ENCODE results near the gene MACROD2.

Gene MACROD2

DNA sequence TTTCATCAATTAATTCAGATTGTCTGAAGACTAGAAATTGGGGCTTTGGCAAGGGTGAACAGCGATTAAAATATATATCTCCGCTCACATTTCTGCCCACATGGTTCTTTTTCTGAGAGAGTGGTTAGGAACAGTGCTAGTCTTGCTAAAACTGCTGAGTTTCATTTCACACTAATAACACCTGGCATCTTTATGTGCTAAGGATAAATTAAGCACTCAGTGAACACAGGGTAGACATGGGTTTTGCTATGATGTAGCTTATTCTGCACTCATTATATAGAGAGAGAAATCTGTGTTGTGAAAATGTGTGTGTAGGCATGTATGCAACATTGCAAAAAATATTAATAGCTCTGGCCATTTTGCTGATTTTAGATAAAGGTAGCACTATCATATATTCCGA is 965.5 kb downstream of the MACROD2 start:
- TF ChIP-seq, protein P1, sequence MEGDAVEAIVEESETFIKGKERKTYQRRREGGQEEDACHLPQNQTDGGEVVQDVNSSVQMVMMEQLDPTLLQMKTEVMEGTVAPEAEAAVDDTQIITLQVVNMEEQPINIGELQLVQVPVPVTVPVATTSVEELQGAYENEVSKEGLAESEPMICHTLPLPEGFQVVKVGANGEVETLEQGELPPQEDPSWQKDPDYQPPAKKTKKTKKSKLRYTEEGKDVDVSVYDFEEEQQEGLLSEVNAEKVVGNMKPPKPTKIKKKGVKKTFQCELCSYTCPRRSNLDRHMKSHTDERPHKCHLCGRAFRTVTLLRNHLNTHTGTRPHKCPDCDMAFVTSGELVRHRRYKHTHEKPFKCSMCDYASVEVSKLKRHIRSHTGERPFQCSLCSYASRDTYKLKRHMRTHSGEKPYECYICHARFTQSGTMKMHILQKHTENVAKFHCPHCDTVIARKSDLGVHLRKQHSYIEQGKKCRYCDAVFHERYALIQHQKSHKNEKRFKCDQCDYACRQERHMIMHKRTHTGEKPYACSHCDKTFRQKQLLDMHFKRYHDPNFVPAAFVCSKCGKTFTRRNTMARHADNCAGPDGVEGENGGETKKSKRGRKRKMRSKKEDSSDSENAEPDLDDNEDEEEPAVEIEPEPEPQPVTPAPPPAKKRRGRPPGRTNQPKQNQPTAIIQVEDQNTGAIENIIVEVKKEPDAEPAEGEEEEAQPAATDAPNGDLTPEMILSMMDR (IDR thresholded peaks at IDR 0.05): no peak
- Histone ChIP-seq H3K36me3 (no peaks in the 10 kb centered on the region), H3K27me3 (no peaks in the 10 kb centered on the region), H3K4me1 (ENCODE audit: control insufficient read depth in 1 of 2, insufficient read depth in 1 of 2, low read depth in 1 of 2, low read length in 1 of 2) (no peaks in the 10 kb centered on the region), H3K9me3 (no peaks in the 10 kb centered on the region), H3K4me3 (ENCODE audit: low read depth in 1 of 2, low read length in 1 of 2) (no peak overlapping the region), H3K27ac (no peak overlapping the region)

DNA sequence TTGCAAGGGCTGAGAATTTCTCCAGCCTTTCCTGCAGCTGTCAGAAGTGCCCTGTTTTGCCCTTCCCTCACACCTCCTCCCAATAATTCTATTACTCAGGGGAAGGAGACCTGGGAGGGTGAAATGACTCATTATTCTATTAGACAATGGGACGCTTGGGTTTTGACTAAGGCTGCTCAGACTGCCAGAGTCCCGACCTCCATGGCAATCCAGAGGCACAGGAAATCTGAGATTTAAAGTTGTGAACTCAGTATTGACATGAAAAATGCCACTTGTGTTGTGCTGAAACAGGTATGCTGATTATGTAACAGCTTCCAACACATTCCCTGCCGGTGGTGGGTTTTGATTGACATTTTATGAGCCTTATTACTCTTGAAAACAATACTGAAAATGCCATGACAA is 967.9 kb downstream of the MACROD2 start:
- Histone ChIP-seq H3K27me3 (no peaks in the 10 kb centered on the region), H3K4me1 (ENCODE audit: control insufficient read depth in 1 of 2, insufficient read depth in 1 of 2, low read depth in 1 of 2, low read length in 1 of 2) (no peaks in the 10 kb centered on the region), H3K9me3 (no peaks in the 10 kb centered on the region), H3K4me3 (ENCODE audit: low read depth in 1 of 2, low read length in 1 of 2) (no peak overlapping the region), H3K27ac (no peak overlapping the region), H3K36me3 (no peaks in the 10 kb centered on the region)
- TF ChIP-seq, protein P1 (IDR thresholded peaks at IDR 0.05): no peak

DNA sequence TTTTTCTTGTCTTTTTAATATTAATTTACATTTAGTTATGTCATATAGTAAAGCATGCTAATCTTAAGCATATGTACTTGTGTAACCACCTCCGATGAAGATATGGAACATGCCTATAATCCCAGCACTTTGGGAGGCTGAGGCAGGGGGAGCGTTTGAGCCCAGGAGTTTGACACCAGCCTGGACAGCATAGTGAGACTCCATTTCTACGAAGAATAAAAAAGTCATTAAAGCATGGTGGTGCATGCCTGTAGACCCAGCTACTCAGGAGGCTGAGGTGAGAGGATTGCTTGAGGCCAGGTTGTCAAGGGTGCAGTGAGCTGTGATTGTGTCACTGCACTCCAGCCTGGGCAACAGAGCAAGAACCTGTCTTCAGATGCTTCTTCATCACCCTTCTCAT is 970.9 kb downstream of the MACROD2 start:
- Histone ChIP-seq H3K4me3 (ENCODE audit: low read depth in 1 of 2, low read length in 1 of 2) (no peak overlapping the region), H3K27ac (no peak overlapping the region), H3K27me3 (no peaks in the 10 kb centered on the region), H3K36me3 (no peaks in the 10 kb centered on the region), H3K4me1 (ENCODE audit: control insufficient read depth in 1 of 2, insufficient read depth in 1 of 2, low read depth in 1 of 2, low read length in 1 of 2) (no peaks in the 10 kb centered on the region), H3K9me3 (no peaks in the 10 kb centered on the region)
- TF ChIP-seq, protein P1 (IDR thresholded peaks at IDR 0.05): no peak

DNA sequence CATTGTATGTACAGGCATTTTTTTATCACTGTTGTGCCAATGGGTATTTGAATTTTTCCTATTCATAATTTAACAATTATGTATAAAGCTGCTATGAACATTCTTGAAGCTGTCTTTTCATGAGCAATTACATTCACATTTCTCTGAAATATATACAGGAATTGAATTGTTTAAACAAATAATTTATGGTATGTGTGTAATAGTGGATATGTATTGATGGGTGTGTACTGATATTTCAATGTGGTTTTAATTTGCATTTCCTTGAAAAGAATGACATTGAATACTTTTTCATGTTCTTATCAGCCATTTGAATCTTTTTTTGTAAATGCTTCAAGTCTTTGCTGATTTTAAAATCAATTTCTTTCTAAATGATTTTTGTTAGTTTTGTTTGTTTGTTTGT is 971.5 kb downstream of the MACROD2 start:
- H3K27me3 ChIP-seq: no peaks in the 10 kb centered on the region
- H3K4me3 ChIP-seq (ENCODE audit: low read depth in 1 of 2, low read length in 1 of 2): no peak overlapping the region
- H3K4me1 ChIP-seq (ENCODE audit: control insufficient read depth in 1 of 2, insufficient read depth in 1 of 2, low read depth in 1 of 2, low read length in 1 of 2): no peaks in the 10 kb centered on the region
- H3K9me3 ChIP-seq: no peaks in the 10 kb centered on the region
- H3K27ac ChIP-seq: no peak overlapping the region
- TF ChIP-seq, protein P1 (IDR thresholded peaks at IDR 0.05): no peak
- no peaks in the 10 kb centered on the region for H3K36me3 ChIP-seq

DNA sequence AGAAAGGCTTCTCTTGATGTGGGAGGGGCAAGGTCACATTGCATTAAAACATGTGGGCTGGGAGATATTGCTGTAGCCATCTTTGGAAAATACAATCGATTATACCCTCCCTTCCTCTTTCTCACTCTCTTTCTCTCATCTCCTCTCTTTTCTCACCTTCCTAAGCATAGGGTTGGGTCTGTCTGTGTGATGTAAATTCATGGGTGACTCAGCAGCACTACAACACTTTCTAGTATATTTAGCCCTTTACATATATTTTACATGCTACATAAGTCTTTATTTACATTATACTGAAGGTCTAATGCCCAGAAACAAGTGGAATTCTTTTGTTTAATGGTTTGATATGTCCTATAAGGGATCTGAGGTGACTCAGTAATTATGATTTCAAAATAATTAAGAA is 976.9 kb downstream of the MACROD2 start:
- Histone ChIP-seq H3K36me3 (no peaks in the 10 kb centered on the region), H3K27me3 (no peaks in the 10 kb centered on the region), H3K9me3 (no peaks in the 10 kb centered on the region), H3K27ac (no peak overlapping the region), H3K4me3 (ENCODE audit: low read depth in 1 of 2, low read length in 1 of 2) (no peak overlapping the region), H3K4me1 (ENCODE audit: control insufficient read depth in 1 of 2, insufficient read depth in 1 of 2, low read depth in 1 of 2, low read length in 1 of 2) (no peaks in the 10 kb centered on the region)
- TF ChIP-seq, protein P1 (IDR thresholded peaks at IDR 0.05): no peak

DNA sequence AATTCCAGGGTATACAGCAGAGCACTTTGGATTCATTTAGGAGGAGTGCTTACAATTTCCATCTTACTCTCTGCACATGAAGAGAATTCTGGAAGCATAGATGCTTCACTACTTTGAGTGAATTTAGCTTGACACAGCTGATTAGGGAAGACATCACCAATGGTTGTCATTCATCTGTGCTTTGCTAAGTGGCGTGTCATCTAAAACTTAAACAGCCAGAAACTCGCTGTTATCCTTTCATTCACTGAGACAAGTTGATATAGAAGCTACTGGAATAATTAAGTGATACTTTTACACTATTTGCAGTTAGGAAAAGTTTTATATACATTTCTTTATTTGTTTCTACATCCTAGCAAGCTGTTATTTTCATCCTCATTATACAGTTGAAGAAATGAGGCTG is 977.4 kb downstream of the MACROD2 start:
- Histone ChIP-seq H3K36me3 (no peaks in the 10 kb centered on the region), H3K4me3 (ENCODE audit: low read depth in 1 of 2, low read length in 1 of 2) (no peak overlapping the region), H3K27ac (no peak overlapping the region), H3K27me3 (no peaks in the 10 kb centered on the region), H3K4me1 (ENCODE audit: control insufficient read depth in 1 of 2, insufficient read depth in 1 of 2, low read depth in 1 of 2, low read length in 1 of 2) (no peaks in the 10 kb centered on the region), H3K9me3 (no peaks in the 10 kb centered on the region)
- TF ChIP-seq, protein P1 (IDR thresholded peaks at IDR 0.05): no peak
